GM18907 (cell line): ENCODE data around the gene S1PR4.
"Not testable (repeated sequence)": the region's sequence is repeated elsewhere in the genome, so short reads cannot be mapped to it uniquely, and the experiment has no call there.

ENCODE experiments used
- ATAC-seq: cut with Tn5 transposase; IDR thresholded peaks from one replicate; pipeline ENCODE4 v1.9.1; 2021; ENCODE audit warnings: mild to moderate bottlenecking, moderate library complexity; ENCODE audit not compliant: unreplicated experiment

Gene S1PR4

GRCh38 chr19:3151563-3152418 lies 26.8 kb upstream of the S1PR4 start:
- no peak for ATAC-seq

- ATAC-seq, result no peak
These were observed 26.2 kb upstream of the S1PR4 start for GRCh38 chr19:3152419-3152780.

GRCh38 chr19:3153286-3154230 lies 25.0 kb upstream of the S1PR4 start:
- ATAC-seq, result no peak

- ATAC-seq, result not testable (repeated sequence)
These were observed 24.1 kb upstream of the S1PR4 start for GRCh38 chr19:3154447-3154846.

GRCh38 chr19:3154957-3155736 lies 23.4 kb upstream of the S1PR4 start:
- ATAC-seq, result peak; percentile 70

- ATAC-seq, result no peak
These were observed 21.3 kb upstream of the S1PR4 start for GRCh38 chr19:3157096-3157845.

- no peak for ATAC-seq
These were observed 19.0 kb upstream of the S1PR4 start for GRCh38 chr19:3159565-3159964.

- no peak for ATAC-seq
These were observed 18.4 kb upstream of the S1PR4 start for GRCh38 chr19:3160219-3160618.

- ATAC-seq, result no peak
These were observed 17.1 kb upstream of the S1PR4 start for GRCh38 chr19:3161453-3161852.

- no peak for ATAC-seq
These were observed 15.9 kb upstream of the S1PR4 start for GRCh38 chr19:3162418-3163229.

- peak; percentile 66 for ATAC-seq
These were observed 15.2 kb upstream of the S1PR4 start for GRCh38 chr19:3163230-3163886.

GRCh38 chr19:3163943-3164342 lies 14.6 kb upstream of the S1PR4 start:
- no peak for ATAC-seq

- ATAC-seq, result no peak
These were observed 10.9 kb upstream of the S1PR4 start for GRCh38 chr19:3167533-3168272.

- peak; percentile 42 for ATAC-seq
These were observed 6.5 kb upstream of the S1PR4 start for GRCh38 chr19:3171894-3172672.

- not testable (repeated sequence) for ATAC-seq
These were observed 5.9 kb upstream of the S1PR4 start for GRCh38 chr19:3172673-3173000.

GRCh38 chr19:3175781-3176714 lies 2.5 kb upstream of the S1PR4 start:
- no peak for ATAC-seq
